Endothelial cell of umbilical vein (primary cell): ENCODE data around the gene PLPPR4. TPM values are rescaled to one million over a fixed set of nuclear protein-coding genes. Genes with fewer than 3 reads are reported as not detected.

Source experiments
- BruUV-seq: library from RNA; stranded (reverse); fragments of 400-500 nt; replicated peaks from 2 replicates; lab custom pipeline; 2021; lab: Mats Ljungman, UMichigan
- CTCF ChIA-PET: fragments of 300-600, 350-600 bp; sonication (Branson Sonifier 250); formaldehyde crosslinking; loops from one replicate; lab custom pipeline; 2021; ENCODE audit warnings: antibody characterized with exemption, inconsistent platforms; lab: Charles Lee
- POLR2A ChIA-PET: fragments of 300-600, 350-600 bp; sonication (Branson Sonifier 250); formaldehyde crosslinking; loops from one replicate; lab custom pipeline; 2021; ENCODE audit warnings: antibody characterized with exemption, inconsistent platforms; lab: Charles Lee
- DNase-seq: peaks from one replicate; pipeline ENCODE4 v3.0.0-alpha.2; 2011; ENCODE audit warnings: low read depth, low spot score
- FAIRE-seq: peaks from 2 replicates; lab custom pipeline; 2011; peaks lifted over from hg19 to GRCh38; lab: Jason Lieb, UNC
- H2AFZ ChIP-seq: 2 replicates; pipeline ENCODE4 v1.6.0; 2012; ENCODE audit warnings: low read depth, low read length, control low read depth, inconsistent platforms
- H3K27ac ChIP-seq: 2 replicates; pipeline ENCODE4 v1.5.1; 2011; ENCODE audit warnings: low read depth, mild to moderate bottlenecking, control low read depth, low read length, moderate library complexity; ENCODE audit not compliant: insufficient read depth
- H3K27me3 ChIP-seq, 2 experiments: 2 replicates each; pipeline versions ENCODE4 v1.6.0 to v1.6.1; 2011; ENCODE audit warnings: low read length in 2 of 2, mixed read lengths in 1 of 2; ENCODE audit not compliant: control insufficient read depth in 2 of 2, insufficient read depth in 2 of 2
- H3K36me3 ChIP-seq, 2 experiments: 2 replicates in 1 of 2; 3 replicates in 1 of 2; pipeline ENCODE4 v1.5.1; 2011; ENCODE audit warnings: low read length in 2 of 2, mild to moderate bottlenecking in 1 of 2, moderate library complexity in 1 of 2; ENCODE audit not compliant: control insufficient read depth in 2 of 2, insufficient read depth in 2 of 2; ENCODE audit errors: extremely low read depth in 1 of 2
- H3K4me1 ChIP-seq: 3 replicates; pipeline ENCODE4 v1.5.1; 2011; ENCODE audit warnings: mild to moderate bottlenecking, low read length; ENCODE audit not compliant: control insufficient read depth, insufficient read depth; ENCODE audit errors: extremely low read depth
- H3K4me2 ChIP-seq: 2 replicates; pipeline ENCODE4 v1.6.1; 2011; ENCODE audit warnings: low read length, control low read depth, mixed read lengths; ENCODE audit not compliant: insufficient read depth
- H3K4me3 ChIP-seq, 3 experiments: fragments of 200-600 bp in 1 of 3; sonication (generic), shearing (Covaris generic) in 1 of 3; replicated peaks in 1 of 3; 2 replicates each; pipeline ENCODE4 v1.5.1; 2011 to 2016; ENCODE audit warnings: control low read depth in 3 of 3, low read length in 3 of 3, mild to moderate bottlenecking in 2 of 3, inconsistent platforms in 1 of 3, low read depth in 1 of 3, moderate library complexity in 1 of 3; ENCODE audit not compliant: insufficient read depth in 1 of 3
- H3K79me2 ChIP-seq: 2 replicates; pipeline ENCODE4 v1.6.0; 2012; ENCODE audit warnings: low read length, inconsistent platforms; ENCODE audit not compliant: control insufficient read depth, insufficient read depth
- H3K9ac ChIP-seq: replicated peaks from 2 replicates; pipeline ENCODE3; 2011; ENCODE audit warnings: low read length, control low read depth; ENCODE audit not compliant: insufficient read depth; ENCODE audit errors: extremely low read depth
- H3K9me1 ChIP-seq: replicated peaks from 3 replicates; pipeline ENCODE4 v1.6.0; 2011; ENCODE audit warnings: mild to moderate bottlenecking, low read length; ENCODE audit not compliant: control insufficient read depth, insufficient read depth; ENCODE audit errors: extremely low read depth
- H3K9me3 ChIP-seq: replicated peaks from 2 replicates; pipeline ENCODE4 v1.5.1; 2012; ENCODE audit warnings: low read length, inconsistent platforms; ENCODE audit not compliant: control insufficient read depth, insufficient read depth
- H4K20me1 ChIP-seq: replicated peaks from 2 replicates; pipeline ENCODE3; 2011; ENCODE audit warnings: mild to moderate bottlenecking, low read length; ENCODE audit not compliant: control insufficient read depth, insufficient read depth; ENCODE audit errors: extremely low read depth
- EZH2 ChIP-seq: IDR thresholded peaks from 2 replicates; pipeline ENCODE4 v1.6.1; 2012; ENCODE audit warnings: borderline replicate concordance, low read depth, mild to moderate bottlenecking, moderate library complexity, low read length, inconsistent platforms; ENCODE audit not compliant: severe bottlenecking
- FOS ChIP-seq: IDR thresholded peaks from 2 replicates; pipeline ENCODE4 v1.6.1; 2011; ENCODE audit warnings: mild to moderate bottlenecking, low read length, moderate library complexity, borderline replicate concordance; ENCODE audit not compliant: insufficient read depth
- GATA2 ChIP-seq: IDR thresholded peaks from 2 replicates; pipeline ENCODE4 v1.7.0; 2011; ENCODE audit warnings: low read depth, mild to moderate bottlenecking, moderate library complexity, mixed read lengths, low read length; ENCODE audit not compliant: insufficient read length, insufficient read depth
- JUN ChIP-seq: IDR thresholded peaks from 2 replicates; pipeline ENCODE4 v1.6.1; 2011; ENCODE audit warnings: borderline replicate concordance, low read depth; ENCODE audit not compliant: insufficient read length, insufficient read depth
- MAX ChIP-seq: IDR thresholded peaks from 2 replicates; pipeline ENCODE4 v1.6.1; 2011; ENCODE audit not compliant: insufficient read depth, insufficient read length
- MYC ChIP-seq: IDR thresholded peaks from one replicate; pipeline ENCODE4 v1.6.1; 2011; ENCODE audit warnings: mild to moderate bottlenecking, low read depth, low read length
- POLR2A ChIP-seq: IDR thresholded peaks from 2 replicates; pipeline ENCODE4 v1.6.1; 2012; ENCODE audit warnings: low read depth, mild to moderate bottlenecking, control low read depth, low read length
- POLR2AphosphoS5 ChIP-seq: IDR thresholded peaks from 2 replicates; pipeline ENCODE4 v1.6.1; 2012; ENCODE audit warnings: low read depth, mild to moderate bottlenecking, control low read depth, low read length, moderate library complexity; ENCODE audit not compliant: insufficient read depth
- dilution Hi-C: fragments of 300-500 bp; cut with MboI; formaldehyde crosslinking; loops from one replicate; pipeline ENCODE4 v1.15.0; 2019; ENCODE audit warnings: low sequenced_read_pairs; ENCODE audit not compliant: extremely low pct_ligation_motif_present
- intact Hi-C: fragments of 100-400 bp; cut with micrococcal nuclease; formaldehyde crosslinking; loops from one replicate; pipeline ENCODE4 v1.10.0; 2022
- polyA plus RNA-seq, 4 experiments: library from polyadenylated mRNA; depleted of rRNA in 3 of 4; stranded (reverse) in 3 of 4; unstranded in 1 of 4; fragments of >200 nt; gene quantifications; 2 replicates each; pipeline versions ENCODE4 v1.2.1 to v1.2.3, GENCODE V29; 2011 to 2012; ENCODE audit warnings: missing spikeins in 1 of 4
- total RNA-seq: library from RNA; stranded (reverse); gene quantifications from 2 replicates; pipeline ENCODE4 v1.2.3, GENCODE V29; 2021
- TF ChIP-seq, protein P1 (sequence below), 2 donors: IDR thresholded peaks; 1 replicate in 1 of 2; 2 replicates in 1 of 2; pipeline ENCODE4 v1.5.1; 2011; ENCODE audit warnings: low read length in 2 of 2, mild to moderate bottlenecking in 2 of 2, moderate library complexity in 2 of 2, control low read depth in 1 of 2, inconsistent platforms in 1 of 2, low read depth in 1 of 2; ENCODE audit not compliant: insufficient read depth in 1 of 2; ENCODE audit errors: extremely low read depth in 1 of 2

PLPPR4 gene
- total and polyA plus RNA-seq, 2 donors (not counting 3 experiments of a cell fraction or from before 2014, with no cell fraction given): not detected

- Histone ChIP-seq H3K4me2 (no peak overlapping the region), H3K27ac (no peak overlapping the region), H2AFZ (no peak overlapping the region), H3K36me3 (no peaks in the 10 kb centered on the region), H3K4me3 (no peak overlapping the region), H4K20me1 (no peaks in the 10 kb centered on the region), H3K9me3 (no peaks in the 10 kb centered on the region), H3K27me3 (no peaks in the 10 kb centered on the region), H3K79me2 (no peaks in the 10 kb centered on the region), H3K9ac (no peak overlapping the region), H3K4me1 (no peaks in the 10 kb centered on the region), H3K9me1 (no peaks in the 10 kb centered on the region)
- ChIA-PET CTCF (no interaction called here), POLR2A (no interaction called here)
- dilution Hi-C loops: no loop called here
- no TSS peak for BruUV-seq
- intact Hi-C loops: no loop called here
- DNase-seq: no peak
- no peak for FAIRE-seq
- TF ChIP-seq JUN (no peak), MAX (no peak), MYC (no peak), FOS (no peak), GATA2 (no peak), POLR2A (no peak), EZH2 (no peak), POLR2AphosphoS5 (no peak)
- TF ChIP-seq, protein P1, sequence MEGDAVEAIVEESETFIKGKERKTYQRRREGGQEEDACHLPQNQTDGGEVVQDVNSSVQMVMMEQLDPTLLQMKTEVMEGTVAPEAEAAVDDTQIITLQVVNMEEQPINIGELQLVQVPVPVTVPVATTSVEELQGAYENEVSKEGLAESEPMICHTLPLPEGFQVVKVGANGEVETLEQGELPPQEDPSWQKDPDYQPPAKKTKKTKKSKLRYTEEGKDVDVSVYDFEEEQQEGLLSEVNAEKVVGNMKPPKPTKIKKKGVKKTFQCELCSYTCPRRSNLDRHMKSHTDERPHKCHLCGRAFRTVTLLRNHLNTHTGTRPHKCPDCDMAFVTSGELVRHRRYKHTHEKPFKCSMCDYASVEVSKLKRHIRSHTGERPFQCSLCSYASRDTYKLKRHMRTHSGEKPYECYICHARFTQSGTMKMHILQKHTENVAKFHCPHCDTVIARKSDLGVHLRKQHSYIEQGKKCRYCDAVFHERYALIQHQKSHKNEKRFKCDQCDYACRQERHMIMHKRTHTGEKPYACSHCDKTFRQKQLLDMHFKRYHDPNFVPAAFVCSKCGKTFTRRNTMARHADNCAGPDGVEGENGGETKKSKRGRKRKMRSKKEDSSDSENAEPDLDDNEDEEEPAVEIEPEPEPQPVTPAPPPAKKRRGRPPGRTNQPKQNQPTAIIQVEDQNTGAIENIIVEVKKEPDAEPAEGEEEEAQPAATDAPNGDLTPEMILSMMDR (IDR thresholded peaks at IDR 0.05; ENCODE audit: extremely low read depth in 1 of 2, insufficient read depth in 1 of 2, low read depth in 1 of 2, low read length in 2 of 2): no peak
Measured at GRCh38 chr1:99331636-99332035, 67.3 kb downstream of the PLPPR4 start.
